Stomach smooth muscle (tissue), 2 donors: ENCODE measurements around the gene ADARB2.

ENCODE experiments used
- H3K27ac ChIP-seq: one replicate; pipeline ENCODE4 v1.7.0; 2013; ENCODE audit warnings: mild to moderate bottlenecking, low read length, inconsistent platforms
- H3K27me3 ChIP-seq, 2 donors: one replicate each; pipeline ENCODE4 v1.7.0; 2013; ENCODE audit warnings: low read length in 2 of 2; ENCODE audit not compliant: insufficient read depth in 2 of 2, control insufficient read depth in 1 of 2
- H3K36me3 ChIP-seq, 2 donors: one replicate each; pipeline ENCODE4 v1.7.0; 2013; ENCODE audit warnings: low read length in 2 of 2; ENCODE audit not compliant: control insufficient read depth in 2 of 2, insufficient read depth in 2 of 2
- H3K4me1 ChIP-seq: one replicate; pipeline ENCODE4 v1.7.0; 2013; ENCODE audit warnings: low read length; ENCODE audit not compliant: control insufficient read depth, insufficient read depth
- H3K4me3 ChIP-seq, 2 donors: one replicate each; pipeline ENCODE4 v1.7.0; 2013; ENCODE audit warnings: low read length in 2 of 2
- H3K9ac ChIP-seq, 2 donors: one replicate each; pipeline ENCODE4 v1.7.0; 2013; ENCODE audit warnings: low read length in 2 of 2, mild to moderate bottlenecking in 1 of 2
- H3K9me3 ChIP-seq, 2 donors: one replicate each; pipeline ENCODE4 v1.7.0; 2013; ENCODE audit warnings: low read length in 2 of 2; ENCODE audit not compliant: control insufficient read depth in 2 of 2
- donor health status: healthy.
- donor health status: Pancreatic carcinoma.

ADARB2 gene

GRCh38 chr10:1410469-1411395 lies 326.6 kb downstream of the ADARB2 start:
- no peak overlapping the region for H3K4me3 ChIP-seq
- H3K9ac ChIP-seq, result no peak overlapping the region
- H3K36me3 ChIP-seq, result no peaks in the 10 kb centered on the region
- H3K4me1 ChIP-seq, result no peaks in the 10 kb centered on the region
- no peaks in the 10 kb centered on the region for H3K9me3 ChIP-seq
- no peak overlapping the region for H3K27ac ChIP-seq
- H3K27me3 ChIP-seq, result peaks cover 0 to 3% of the 10 kb centered on the region in 2 donors

- no peaks in the 10 kb centered on the region for H3K9me3 ChIP-seq
- no peaks in the 10 kb centered on the region for H3K36me3 ChIP-seq
- H3K27ac ChIP-seq, result no peak overlapping the region
- no peak overlapping the region for H3K9ac ChIP-seq
- peaks cover 0 to 2% of the 10 kb centered on the region in 2 donors for H3K27me3 ChIP-seq
- no peak overlapping the region for H3K4me3 ChIP-seq
- no peaks in the 10 kb centered on the region for H3K4me1 ChIP-seq
These were observed 327.3 kb downstream of the ADARB2 start for GRCh38 chr10:1410032-1410431.

- no peak overlapping the region for H3K27ac ChIP-seq
- H3K9ac ChIP-seq, result no peak overlapping the region
- no peak overlapping the region for H3K4me3 ChIP-seq
- H3K27me3 ChIP-seq, result no peaks in the 10 kb centered on the region
- no peaks in the 10 kb centered on the region for H3K4me1 ChIP-seq
- no peaks in the 10 kb centered on the region for H3K36me3 ChIP-seq
- no peaks in the 10 kb centered on the region for H3K9me3 ChIP-seq
These were observed 327.9 kb downstream of the ADARB2 start for GRCh38 chr10:1409392-1409791.

GRCh38 chr10:1408651-1409367 lies 328.5 kb downstream of the ADARB2 start:
- H3K27me3 ChIP-seq, result no peaks in the 10 kb centered on the region
- H3K4me1 ChIP-seq, result no peaks in the 10 kb centered on the region
- no peak overlapping the region for H3K4me3 ChIP-seq
- H3K27ac ChIP-seq, result no peak overlapping the region
- no peaks in the 10 kb centered on the region for H3K36me3 ChIP-seq
- H3K9me3 ChIP-seq, result no peaks in the 10 kb centered on the region
- H3K9ac ChIP-seq, result no peak overlapping the region

- Histone ChIP-seq H3K9ac (no peak overlapping the region), H3K36me3 (no peaks in the 10 kb centered on the region), H3K27ac (no peak overlapping the region), H3K4me1 (no peaks in the 10 kb centered on the region), H3K4me3 (no peak overlapping the region), H3K9me3 (no peaks in the 10 kb centered on the region), H3K27me3 (peaks cover 0 to 2% of the 10 kb centered on the region in 2 donors)
These were observed 330.1 kb downstream of the ADARB2 start for GRCh38 chr10:1406967-1407945.

GRCh38 chr10:1406132-1406966 lies 331.0 kb downstream of the ADARB2 start:
- no peak overlapping the region for H3K9ac ChIP-seq
- no peaks in the 10 kb centered on the region for H3K4me1 ChIP-seq
- no peak overlapping the region for H3K4me3 ChIP-seq
- H3K36me3 ChIP-seq, result no peaks in the 10 kb centered on the region
- peaks cover 0 to 2% of the 10 kb centered on the region in 2 donors for H3K27me3 ChIP-seq
- H3K9me3 ChIP-seq, result no peaks in the 10 kb centered on the region
- H3K27ac ChIP-seq, result no peak overlapping the region

- Histone ChIP-seq H3K4me3 (no peak overlapping the region), H3K4me1 (no peaks in the 10 kb centered on the region), H3K36me3 (no peaks in the 10 kb centered on the region), H3K9ac (no peak overlapping the region), H3K9me3 (no peaks in the 10 kb centered on the region), H3K27ac (no peak overlapping the region), H3K27me3 (peaks cover 0 to 4% of the 10 kb centered on the region in 2 donors)
These were observed 332.7 kb downstream of the ADARB2 start for GRCh38 chr10:1404323-1405260.

GRCh38 chr10:1403508-1404322 lies 333.6 kb downstream of the ADARB2 start:
- no peaks in the 10 kb centered on the region for H3K4me1 ChIP-seq
- H3K36me3 ChIP-seq, result no peaks in the 10 kb centered on the region
- H3K9me3 ChIP-seq, result no peaks in the 10 kb centered on the region
- no peak overlapping the region for H3K4me3 ChIP-seq
- peaks cover 0 to 4% of the 10 kb centered on the region in 2 donors for H3K27me3 ChIP-seq
- H3K9ac ChIP-seq, result no peak overlapping the region
- no peak overlapping the region for H3K27ac ChIP-seq
